GM18870 (cell line): ENCODE results near the gene USP3.
A peak's percentile ranks its signal among the peaks of the same experiment; 100 is the strongest.
"Not testable (repeated sequence)": the region's sequence is repeated elsewhere in the genome, so short reads cannot be mapped to it uniquely, and the experiment has no call there.

ENCODE experiments used
- ATAC-seq: cut with Tn5 transposase; IDR thresholded peaks from one replicate; pipeline ENCODE4 v1.9.1; 2021; ENCODE audit warnings: moderate library complexity; ENCODE audit not compliant: unreplicated experiment

The USP3 gene

GRCh38 chr15:63605036-63605435, 100.6 kb downstream of the USP3 start:
- ATAC-seq, result no peak

GRCh38 chr15:63605816-63606215, 101.4 kb downstream of the USP3 start:
- ATAC-seq, result no peak

- ATAC-seq, result no peak
Observed at GRCh38 chr15:63606308-63606707, 101.9 kb downstream of the USP3 start.

DNA sequence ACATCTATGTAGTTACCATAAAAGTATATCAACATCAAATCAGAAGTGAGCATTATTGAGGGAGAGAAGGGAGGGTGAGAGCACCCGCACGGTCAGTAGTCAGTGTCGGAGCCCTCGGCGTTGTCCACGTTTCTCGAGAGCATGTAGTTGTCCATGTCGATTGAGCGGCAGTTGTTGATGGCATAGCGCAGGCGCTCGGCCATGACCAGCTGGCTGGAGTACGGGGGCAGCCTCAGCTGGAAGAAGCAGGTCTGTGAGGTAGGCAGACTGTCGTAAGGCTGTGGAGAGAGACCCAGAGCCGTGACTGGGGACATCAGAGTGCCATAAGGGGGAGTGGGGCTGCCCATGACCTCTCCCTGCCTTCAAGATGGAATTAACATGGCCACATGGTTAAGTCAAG, 104.6 kb downstream of the USP3 start:
- ATAC-seq, result no peak

DNA sequence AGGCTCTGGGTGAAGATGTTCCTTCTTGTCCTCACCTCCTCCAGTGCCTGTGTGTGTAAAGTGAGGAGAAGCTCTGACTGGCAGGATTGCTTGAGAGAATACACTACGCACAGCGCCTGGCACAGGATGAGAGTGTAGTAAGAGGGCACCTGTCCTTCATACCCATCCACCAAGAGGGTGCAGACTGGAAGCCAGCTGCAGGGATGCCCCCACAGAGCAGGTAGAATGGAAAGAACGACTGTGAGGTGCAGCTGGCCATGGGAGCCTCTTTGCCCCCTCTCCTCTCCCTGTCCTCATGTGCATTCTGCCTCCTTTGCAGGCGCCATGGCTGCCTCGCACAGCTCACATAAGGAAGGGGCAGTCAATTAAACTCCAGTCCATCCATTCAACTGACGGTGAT, 105.1 kb downstream of the USP3 start:
- ATAC-seq, result no peak

GRCh38 chr15:63610209-63610841, 105.9 kb downstream of the USP3 start:
- peak; percentile 69 for ATAC-seq

DNA sequence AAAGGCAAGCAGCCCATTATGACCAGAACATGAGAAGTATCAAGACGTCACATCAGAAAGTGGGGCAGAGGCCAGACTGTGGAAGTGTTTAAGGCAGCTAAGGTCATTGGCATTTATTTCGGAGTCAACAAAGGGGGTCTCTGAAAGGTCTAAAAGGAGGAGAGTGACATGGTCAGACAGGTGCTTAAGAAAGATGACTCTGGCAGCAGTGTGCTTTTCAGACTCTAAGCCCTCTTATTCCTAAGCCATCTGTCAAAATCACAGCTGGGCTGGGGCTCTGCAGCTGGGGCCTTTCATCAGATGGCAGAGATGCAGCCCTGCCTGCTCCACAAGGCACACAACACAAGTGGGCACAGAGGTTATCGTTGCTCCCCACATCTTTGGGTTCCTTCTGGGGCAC, 106.8 kb downstream of the USP3 start:
- ATAC-seq, result no peak

DNA sequence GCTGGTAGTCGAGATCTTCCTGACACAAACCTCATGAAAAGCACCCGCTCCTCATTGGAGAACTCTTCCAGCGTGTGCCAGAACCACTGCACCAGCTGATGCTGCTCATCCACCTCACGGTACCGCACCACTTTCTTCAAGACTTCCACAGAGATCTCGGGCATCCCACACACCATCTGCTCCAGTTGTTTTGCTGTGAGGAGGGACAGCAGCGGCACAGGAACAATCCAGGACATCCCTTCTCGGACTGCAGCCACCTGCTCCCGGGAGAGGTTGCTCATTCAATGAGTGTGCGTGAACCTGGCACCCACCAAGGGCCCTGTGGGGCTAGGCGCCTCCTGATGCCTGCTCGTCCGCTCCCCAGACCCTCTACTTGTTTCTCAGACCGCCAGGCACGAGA, 107.9 kb downstream of the USP3 start:
- ATAC-seq, result no peak

DNA sequence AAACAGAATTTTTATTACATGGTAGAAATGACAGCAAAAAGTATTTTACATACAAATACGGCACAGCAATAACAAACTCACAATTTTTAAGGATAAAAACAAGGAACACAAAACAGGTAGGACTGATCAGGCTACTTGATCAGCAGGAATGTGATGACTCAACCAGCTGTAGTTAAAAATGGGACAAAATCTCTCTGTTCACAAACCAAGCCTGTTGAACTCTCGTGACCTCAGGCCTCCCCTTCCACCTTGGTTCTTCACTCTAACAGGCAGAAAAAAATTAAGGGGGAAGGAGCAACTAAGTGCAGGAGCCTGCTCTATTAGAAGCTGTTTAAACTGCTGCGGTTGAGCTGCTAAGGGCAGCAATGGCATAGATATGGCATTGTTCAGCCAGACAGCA, 111.5 kb downstream of the USP3 start:
- no peak for ATAC-seq

GRCh38 chr15:63617147-63617546, 112.8 kb downstream of the USP3 start:
- ATAC-seq, result not testable (repeated sequence)

DNA sequence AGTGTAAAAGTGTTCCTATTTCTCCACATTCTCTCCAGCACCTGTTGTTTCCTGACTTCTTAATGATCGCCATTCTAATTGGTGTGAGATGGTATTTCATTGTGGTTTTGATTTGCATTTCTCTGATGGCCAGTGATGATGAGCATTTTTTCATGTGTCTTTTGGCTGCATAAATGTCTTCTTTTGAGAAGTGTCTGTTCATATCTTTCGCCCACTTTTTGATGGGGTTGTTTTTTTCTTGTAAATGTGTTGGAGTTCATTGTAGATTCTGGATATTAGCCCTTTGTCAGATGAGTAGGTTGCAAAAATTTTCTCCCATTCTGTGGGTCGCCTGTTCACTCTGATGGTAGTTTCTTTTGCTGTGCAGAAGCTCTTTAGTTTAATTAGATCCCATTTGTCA, 113.2 kb downstream of the USP3 start:
- not testable (repeated sequence) for ATAC-seq

GRCh38 chr15:63620760-63621159, 116.4 kb downstream of the USP3 start:
- ATAC-seq, result not testable (repeated sequence)

DNA sequence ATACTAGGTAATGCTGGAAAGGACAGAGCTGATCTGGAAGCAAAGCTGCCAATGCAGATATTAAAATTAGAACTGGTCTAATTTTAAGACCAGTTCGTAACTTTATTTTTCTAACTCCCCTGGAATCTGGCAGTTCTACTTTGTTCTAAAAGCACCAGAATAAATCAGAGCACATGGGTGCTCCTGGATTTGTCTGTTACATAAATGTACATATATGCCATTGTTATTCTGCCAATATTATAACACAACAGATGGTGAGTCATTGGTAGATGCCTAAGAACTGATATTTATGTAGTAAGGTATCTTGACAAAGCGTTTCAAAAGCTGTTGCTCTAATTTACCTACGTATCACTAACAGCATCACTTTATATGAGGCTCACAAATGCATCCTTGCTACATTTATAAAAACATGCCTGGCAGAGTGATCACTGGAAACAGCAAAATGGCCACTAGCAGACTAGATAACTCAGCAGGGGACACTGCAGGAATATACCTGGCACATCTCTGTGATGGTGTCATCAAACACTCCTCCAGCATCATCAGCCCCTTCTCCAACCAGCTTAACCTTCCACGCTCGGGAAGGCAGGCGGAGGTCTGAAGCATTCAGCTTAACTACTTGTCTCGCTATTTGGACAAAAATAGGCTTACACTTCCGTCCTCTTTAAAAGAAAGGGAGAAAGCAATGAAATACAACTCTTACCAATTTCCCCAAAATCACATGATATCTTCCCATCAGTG, 119.0 kb downstream of the USP3 start:
- ATAC-seq, result no peak

GRCh38 chr15:63626955-63627354, 122.6 kb downstream of the USP3 start:
- ATAC-seq, result no peak

DNA sequence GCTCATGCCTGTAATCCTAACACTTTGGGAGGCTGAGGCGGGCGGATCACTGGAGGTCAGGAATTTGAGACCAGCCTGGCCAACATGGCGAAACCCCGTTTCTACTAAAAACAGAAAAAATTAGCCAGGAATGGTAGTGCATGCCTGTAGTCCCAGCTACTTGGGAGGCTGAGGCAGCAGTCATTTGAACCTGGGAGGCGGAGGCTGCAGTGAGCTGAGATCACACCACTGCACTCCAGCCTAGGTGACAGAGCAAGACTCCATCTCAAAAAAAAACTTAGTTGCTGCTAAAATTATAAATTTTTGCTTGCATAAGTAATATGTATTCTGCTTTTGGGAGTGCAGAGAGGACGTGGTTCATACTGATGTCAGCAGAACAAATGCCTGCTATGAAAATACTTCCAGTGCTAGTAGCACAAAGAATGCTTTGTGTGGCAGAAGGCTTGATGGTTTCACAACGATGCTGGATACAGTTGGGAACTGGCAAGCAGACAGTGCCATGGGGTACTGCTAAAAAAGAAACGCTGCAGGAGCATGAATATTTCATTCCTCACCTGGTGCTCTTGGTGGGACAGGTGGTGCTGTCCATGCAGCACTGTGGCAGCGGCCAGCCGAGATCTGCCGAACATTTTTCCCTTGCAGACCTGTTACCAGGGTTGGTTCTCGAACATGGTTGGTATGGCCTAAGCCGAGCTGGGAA, 123.9 kb downstream of the USP3 start:
- no peak for ATAC-seq

GRCh38 chr15:63630036-63630751, 125.8 kb downstream of the USP3 start:
- ATAC-seq, result no peak

GRCh38 chr15:63633312-63633711, 128.9 kb downstream of the USP3 start:
- no peak for ATAC-seq

GRCh38 chr15:63634154-63634553, 129.8 kb downstream of the USP3 start:
- ATAC-seq, result no peak

DNA sequence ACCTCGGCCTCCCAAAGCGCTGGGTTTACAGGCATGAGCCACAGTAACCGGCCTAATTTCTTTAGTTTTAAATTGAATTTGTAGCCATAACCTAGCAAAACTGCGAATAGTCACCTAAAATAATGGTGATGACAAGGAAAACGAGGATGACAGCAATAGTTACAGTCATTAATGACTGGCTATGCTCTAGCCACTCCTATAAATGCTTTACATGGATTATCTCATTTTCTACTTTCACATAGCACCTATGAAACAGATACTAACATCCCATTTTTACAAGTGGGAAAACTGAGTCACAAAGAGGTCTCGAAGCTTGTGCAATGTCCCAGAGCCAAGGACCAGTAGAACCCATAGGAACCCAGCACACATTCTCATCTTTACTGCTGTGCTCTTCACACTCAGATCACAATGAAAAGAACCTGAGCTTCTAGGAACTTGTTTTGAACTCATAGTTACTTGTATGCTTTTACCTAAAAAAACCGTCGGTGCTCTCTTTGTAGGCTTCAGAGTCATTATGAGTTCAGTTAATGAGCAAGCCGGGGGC, 132.2 kb downstream of the USP3 start:
- no peak for ATAC-seq

- ATAC-seq, result no peak
Observed at GRCh38 chr15:63638839-63639238, 134.4 kb downstream of the USP3 start.

GRCh38 chr15:63640146-63640545, 135.8 kb downstream of the USP3 start:
- no peak for ATAC-seq
